Activated CD4-positive, alpha-beta T cell treated with anti-CD3 and anti-CD28 coated beads, Interleukin-2, amount 50 U/mL, for 16 hours (primary cell): ENCODE measurements around the gene TECTA.
"Not testable (repeated sequence)": the region's sequence is repeated elsewhere in the genome, so short reads cannot be mapped to it uniquely, and the experiment has no call there.

Experiments used
- DNase-seq: peaks from one replicate; pipeline ENCODE4 v3.0.0-alpha.2; 2020

TECTA gene

DNA sequence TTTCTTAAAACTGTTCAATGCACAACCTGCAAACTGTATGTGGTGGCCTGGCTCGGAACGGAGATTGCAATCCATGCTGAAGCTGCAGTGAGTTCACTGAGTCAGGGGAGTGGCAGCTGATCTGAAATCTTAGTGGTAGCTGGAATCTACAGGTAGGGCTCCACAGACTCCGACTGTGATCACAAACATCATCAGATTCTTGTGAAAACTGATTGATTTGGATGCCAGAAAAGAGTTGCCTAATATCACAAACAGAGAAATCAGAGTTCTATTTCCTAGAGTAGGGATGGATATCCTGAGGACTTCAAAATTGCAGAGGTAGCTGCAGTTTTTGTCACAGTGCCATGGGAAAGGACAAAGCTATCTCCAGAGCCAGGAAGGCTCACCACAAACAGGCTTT, 134.0 kb downstream of the TECTA start:
- no peak for DNase-seq

DNA sequence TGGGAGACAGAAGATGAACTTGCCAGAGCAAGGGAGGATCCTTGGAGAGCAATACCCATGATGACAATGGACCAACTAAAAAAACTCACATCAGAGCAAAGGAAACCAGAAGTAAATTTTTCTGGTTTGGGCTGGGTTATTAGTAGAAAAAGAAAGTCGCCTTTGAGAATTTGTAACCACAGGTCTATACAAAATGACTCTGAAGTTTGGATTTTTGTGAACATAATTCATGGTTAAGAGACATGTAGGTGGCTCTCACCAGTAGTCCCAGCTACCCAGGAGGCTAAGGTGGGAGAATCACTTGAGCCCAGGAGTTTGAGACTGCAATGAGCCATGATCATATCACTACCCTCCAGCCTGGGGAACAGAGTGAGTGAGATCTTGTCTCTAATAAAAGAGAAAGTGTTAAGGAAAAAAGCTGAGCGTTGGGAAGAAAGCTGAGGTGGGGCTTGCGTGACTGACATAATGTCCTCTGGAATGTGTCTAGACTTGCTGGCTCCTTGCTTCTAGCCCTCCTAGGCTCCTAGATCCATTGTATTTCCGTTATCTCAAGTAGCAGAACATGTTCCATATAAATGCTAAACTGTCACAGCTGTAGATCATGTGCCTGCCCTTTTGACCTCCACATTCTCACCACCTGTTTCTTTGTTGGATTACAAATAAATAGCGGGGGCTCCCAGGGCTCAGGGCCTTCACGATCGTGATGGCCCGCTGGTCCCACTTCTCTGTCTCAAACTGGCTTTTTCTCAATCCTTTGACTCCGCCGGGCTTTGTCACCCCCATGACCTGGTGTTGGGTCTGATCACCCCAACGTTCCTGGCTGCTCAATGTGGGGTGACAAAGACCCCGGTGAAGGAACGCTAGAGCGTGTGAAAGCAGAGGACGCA, 135.3 kb downstream of the TECTA start:
- DNase-seq: peak; percentile 53

DNA sequence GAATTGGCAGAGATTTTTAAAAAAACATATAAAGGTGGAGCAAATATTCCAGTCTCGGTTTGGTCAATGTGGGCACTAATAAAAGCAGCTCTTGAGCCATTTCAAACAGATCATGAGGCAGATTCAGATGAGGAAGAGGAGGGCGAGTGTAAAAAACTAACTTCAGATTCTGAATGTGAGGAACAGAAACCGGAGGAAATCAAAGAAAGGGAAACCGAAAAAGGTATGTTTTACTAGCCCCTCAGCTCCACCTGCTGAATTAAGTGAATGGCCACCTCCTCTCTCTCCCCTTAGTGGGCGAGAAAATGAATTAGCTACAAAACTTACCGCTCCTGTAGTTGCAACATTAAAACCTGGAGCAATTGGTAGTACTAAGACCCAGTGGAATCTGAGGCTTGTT, 136.2 kb downstream of the TECTA start:
- DNase-seq: peak; percentile 18

DNA sequence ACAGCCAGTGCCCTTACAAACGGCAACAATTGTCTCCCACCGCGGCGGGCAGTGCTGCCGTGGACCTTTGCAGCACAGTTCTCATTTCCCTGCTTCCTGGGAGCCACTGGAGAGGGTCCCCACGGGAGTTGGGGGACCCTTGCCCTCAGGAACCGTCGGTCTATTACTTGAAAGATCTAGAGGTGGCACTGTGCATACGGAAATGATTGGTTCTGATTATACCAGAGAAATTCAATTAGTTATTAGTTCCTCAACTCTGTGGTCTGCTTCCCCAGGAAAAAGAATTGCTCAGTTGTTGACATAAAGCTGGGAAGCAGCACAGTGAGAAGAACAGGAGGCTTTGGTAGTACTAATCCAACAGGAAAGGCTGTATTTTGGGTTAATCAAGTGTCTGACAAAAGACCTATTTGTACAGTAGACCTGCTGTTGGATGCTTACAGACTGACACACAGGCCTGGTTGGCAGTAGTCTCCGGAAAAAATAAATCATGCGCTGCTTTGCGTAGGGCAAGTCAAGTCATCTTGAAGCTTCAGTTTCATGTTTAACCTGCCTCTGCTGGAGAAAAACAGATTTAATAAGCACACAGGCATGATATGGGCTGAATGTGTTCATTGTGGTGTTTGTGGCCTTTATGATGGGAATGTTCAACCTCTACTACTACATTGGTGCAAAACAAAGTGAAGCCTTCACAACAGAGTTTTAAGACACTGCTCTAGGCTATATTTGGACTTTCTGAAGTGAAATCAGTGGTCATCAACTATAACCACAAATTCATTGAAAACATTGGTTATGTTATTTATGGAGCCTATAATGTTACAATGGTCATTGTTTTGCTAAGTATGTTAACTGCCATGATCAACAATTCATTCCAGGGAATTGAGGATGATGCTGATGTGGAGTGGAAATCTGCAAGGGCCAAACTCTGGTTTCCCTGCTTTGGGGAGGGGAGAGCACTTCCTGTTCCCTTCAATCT, 136.9 kb downstream of the TECTA start:
- DNase-seq: peak; percentile 51

DNA sequence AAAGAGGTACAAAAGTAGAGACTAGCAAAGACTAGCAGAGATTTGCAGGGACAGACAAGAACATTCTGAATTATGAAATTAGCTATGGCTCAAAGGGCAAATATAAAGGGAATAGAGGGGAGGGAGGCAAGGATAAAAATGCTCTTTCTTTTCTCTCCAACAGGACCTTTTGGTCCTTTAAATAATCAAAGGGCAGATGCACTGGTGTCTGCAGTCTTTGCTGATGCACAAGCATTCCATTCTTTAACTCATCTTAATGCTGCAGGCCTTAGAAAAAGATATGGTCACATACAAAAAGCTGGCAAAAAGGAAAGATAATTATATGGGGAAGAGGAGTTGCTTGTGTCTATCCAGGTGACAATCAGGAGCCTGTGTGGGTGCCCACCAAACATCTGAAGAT, 137.9 kb downstream of the TECTA start:
- no peak for DNase-seq

DNA sequence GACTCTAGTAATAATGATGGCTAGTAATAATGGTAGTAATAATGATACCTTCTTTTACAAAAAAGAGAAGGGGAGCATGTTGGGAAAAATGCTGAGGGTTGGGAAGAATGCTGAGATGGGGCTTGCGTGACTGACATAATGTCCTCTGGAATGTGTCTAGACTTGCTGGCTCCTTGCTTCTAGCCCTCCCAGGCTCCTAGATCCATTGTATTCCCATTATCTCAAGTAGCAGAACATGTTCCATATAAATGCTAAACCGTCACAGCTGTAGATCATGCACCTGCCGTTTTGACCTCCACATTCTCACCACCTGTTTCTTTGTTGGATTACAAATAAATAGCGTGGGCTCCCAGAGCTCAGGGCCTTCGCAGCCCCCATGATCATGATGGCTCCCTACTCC, 139.0 kb downstream of the TECTA start:
- DNase-seq: not testable (repeated sequence)

DNA sequence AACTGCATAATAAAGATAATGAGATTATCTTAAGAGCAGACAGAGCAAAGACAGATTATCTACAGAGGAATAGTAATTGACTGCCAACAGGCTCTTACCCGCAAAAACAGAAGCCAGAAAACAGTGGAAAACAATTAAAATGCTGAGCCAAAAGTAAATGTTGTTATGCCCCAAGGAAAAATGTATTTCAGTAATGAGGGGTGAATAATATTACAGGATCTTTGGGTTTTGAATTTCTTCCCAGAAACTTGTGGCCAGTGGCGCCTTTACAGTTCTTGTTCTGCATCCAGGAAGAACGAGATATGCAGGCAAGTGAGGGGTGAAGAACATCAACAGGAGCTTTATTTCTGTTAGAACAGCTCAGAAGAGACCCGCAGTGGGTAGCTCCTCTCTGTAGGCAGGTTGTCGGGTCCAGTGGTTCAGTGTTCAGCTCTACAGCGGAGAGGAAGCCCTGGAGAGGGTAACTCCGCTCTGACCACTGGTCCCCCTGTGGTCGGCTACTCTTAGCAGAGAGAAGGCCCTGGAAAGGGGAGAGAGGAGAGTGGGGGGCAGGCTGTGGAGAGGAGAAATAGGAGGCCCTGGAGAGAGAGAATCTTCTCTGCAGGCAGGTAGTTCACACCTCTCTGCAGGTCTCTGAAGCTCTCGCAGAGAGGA, 139.7 kb downstream of the TECTA start:
- DNase-seq: no peak
